Epidermal melanocyte (primary cell): ENCODE measurements around the gene KDM4C.

Experiments used
- DNase-seq: peaks from one replicate; pipeline ENCODE4 v3.0.0; 2011; ENCODE audit warnings: low spot score; ENCODE audit not compliant: insufficient read length

KDM4C gene

DNA sequence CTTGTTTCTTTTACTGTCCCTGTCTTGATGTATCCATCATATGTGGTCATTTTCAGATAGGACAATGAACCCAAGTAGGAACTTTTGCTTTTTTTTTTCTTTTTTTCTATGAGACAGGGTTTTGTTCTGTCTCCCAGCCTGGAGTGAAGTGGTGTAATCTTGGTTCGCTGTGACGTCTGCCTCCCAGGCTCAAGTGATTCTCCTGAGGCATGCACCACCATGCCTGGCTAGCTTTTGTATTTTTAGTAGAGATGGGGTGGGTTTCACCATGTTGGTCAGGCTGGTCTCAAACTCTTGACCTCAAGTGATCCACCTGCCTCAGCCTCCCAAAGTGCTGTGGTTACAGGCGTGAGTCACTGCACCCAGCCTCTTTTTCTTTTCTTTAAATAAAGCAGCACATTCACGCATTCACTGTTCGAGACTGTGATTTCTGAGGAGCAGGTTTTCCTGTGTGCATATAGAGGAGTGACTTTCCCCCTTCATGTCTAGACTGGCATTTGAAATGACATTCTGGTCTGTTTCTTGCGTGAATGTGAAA lies 448.5 kb downstream of the KDM4C start:
- no peak for DNase-seq

DNA sequence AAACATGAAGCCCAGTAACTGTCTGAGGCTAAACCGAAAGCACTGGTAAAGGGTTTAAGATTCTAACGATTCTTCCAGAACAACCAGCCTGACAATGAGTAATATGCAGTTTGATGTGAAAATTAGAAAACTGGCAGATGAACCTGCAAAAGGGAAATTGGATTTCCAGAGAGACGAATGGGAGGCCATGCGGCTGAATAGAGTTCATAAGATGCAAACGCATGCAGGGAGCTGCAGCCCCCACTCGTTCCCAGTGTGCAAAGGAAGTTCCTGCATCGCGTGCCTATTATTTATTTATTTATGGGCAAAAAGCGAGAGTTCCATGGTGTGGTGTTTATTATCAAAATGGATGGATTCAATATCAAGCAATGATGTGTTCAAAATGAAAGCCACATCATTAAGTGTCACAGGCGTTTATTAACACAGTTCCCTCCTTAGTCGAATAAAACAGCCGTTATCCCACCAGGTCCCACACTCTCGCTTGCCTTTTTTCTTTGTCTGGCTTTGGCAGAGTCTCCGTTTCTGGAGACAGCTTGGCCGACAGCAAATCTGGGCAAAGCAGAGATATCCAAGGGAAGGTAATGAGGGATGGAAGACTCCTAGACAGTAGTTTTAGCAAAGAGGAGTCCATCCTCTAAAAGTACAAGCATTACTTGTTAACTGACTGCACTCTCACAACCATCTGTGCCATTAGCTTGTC lies 451.4 kb downstream of the KDM4C start:
- DNase-seq = no peak

- no peak for DNase-seq
These were observed 452.2 kb downstream of the KDM4C start for GRCh38 chr9:7209990-7210389.

- no peak for DNase-seq
These were observed 453.3 kb downstream of the KDM4C start for GRCh38 chr9:7210854-7211637.

DNA sequence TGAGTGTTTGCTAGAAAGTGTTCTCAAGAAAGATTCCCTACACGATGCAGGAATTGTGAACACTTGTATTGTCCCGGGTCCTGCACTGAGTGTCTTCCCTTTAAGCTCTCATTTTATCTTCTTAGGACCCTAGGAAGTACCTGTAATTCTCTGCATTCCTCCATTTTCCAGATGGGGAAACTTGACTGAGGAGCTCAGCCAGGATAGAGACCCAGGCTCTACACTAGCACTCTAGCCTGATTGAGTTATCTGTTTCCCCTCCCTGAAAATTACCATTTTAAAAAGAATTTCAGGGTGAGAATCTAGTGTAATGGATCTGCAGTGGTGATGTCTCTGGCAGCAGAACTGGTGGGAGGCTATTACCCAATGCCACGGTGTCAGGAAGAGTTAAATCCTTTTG lies 453.9 kb downstream of the KDM4C start:
- DNase-seq = no peak

GRCh38 chr9:7212101-7212500 lies 454.3 kb downstream of the KDM4C start:
- peak; percentile 41 for DNase-seq

- no peak for DNase-seq
These were observed 458.4 kb downstream of the KDM4C start for GRCh38 chr9:7216004-7216841.

DNA sequence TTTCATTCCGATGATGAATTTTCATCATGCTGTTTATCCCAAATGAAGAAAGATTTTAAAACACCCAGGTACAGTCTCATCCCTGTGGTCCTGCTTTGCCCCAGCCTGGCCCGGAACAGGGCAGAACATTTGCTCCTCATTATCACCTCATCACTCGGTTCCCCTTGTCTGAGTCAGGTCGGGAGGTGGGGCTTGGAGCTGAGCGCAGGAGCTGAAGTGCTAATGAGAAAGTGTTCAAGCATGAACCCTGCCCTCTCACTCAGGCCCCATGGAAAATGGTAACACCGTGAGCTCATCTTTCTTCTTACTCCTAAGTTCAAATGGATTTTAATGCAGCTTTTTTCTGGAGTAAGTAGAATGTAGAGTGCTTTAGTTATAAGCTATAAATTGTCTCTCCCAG lies 466.2 kb downstream of the KDM4C start:
- no peak for DNase-seq
